GM20000 (cell line): ENCODE data around the gene FIS1.

ENCODE experiments used
- DNase-seq: peaks from one replicate; pipeline ENCODE4 v3.0.0; 2012; ENCODE audit warnings: low spot score
- TF ChIP-seq, protein P1 (sequence below): IDR thresholded peaks from 2 replicates; pipeline ENCODE4 v1.5.1; 2012; ENCODE audit warnings: mild to moderate bottlenecking, control low read depth; ENCODE audit errors: extremely low read depth, missing control alignments

FIS1 gene

GRCh38 chr7:101239951-101240220, 5.0 kb downstream of the FIS1 start:
- TF ChIP-seq, protein P1, sequence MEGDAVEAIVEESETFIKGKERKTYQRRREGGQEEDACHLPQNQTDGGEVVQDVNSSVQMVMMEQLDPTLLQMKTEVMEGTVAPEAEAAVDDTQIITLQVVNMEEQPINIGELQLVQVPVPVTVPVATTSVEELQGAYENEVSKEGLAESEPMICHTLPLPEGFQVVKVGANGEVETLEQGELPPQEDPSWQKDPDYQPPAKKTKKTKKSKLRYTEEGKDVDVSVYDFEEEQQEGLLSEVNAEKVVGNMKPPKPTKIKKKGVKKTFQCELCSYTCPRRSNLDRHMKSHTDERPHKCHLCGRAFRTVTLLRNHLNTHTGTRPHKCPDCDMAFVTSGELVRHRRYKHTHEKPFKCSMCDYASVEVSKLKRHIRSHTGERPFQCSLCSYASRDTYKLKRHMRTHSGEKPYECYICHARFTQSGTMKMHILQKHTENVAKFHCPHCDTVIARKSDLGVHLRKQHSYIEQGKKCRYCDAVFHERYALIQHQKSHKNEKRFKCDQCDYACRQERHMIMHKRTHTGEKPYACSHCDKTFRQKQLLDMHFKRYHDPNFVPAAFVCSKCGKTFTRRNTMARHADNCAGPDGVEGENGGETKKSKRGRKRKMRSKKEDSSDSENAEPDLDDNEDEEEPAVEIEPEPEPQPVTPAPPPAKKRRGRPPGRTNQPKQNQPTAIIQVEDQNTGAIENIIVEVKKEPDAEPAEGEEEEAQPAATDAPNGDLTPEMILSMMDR: no peak
- DNase-seq: no peak

- DNase-seq: no peak
- TF ChIP-seq, protein P1: no peak
Measured at GRCh38 chr7:101239191-101239950, 5.5 kb downstream of the FIS1 start.

- DNase-seq: peak; percentile 2
- TF ChIP-seq, protein P1: no peak
Measured at GRCh38 chr7:101238226-101239182, 6.4 kb downstream of the FIS1 start.

DNA sequence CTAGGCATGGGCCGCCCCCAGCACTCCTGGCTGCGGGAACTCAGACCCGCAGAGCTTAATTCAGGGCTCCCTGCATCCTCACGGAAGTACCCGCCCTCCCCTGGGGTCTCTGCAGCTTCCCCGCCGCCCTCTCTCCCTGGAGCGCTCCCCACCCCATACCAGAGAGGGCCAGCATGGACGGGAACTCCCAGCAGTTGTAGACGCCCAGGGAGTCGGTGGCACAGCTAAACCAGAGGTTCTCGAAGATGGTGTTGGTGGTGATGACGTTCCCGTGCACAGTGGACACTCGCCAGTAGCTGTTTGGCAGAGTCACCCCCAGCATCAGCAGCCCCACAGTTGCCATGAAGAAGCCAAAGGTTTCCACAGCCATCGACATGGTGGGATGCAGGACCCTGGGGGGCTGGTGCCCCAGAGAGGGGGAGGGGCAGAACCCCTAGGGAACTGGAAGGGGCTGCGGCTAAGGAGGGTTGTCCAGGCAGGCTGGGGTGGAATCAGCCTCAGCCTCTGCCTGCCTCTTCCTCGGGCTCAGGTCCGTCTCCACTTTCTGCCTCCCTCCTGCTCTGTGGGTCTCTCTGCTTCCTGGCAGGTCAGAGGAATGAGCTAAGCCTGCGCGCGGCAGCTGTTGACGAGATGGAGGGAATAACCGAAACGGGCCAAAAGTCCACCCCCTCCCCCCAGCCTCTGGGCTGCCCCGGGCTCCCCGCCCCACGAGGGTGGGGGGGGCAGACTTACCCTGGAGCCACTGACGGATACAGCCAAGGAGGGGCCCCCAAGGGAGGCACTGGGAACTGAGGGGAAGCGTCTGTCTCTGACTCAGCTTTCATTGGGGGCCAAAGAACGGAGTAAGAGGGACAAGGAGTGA, 7.4 kb downstream of the FIS1 start, which contains the start of gene CLDN15:
TSS of gene CLDN15 (minus strand) at position 597 of the 862 bp plus-strand sequence. CDS start at position 376, 221 bp downstream.
- DNase-seq: peak; percentile 23
- TF ChIP-seq, protein P1: no peak

DNA sequence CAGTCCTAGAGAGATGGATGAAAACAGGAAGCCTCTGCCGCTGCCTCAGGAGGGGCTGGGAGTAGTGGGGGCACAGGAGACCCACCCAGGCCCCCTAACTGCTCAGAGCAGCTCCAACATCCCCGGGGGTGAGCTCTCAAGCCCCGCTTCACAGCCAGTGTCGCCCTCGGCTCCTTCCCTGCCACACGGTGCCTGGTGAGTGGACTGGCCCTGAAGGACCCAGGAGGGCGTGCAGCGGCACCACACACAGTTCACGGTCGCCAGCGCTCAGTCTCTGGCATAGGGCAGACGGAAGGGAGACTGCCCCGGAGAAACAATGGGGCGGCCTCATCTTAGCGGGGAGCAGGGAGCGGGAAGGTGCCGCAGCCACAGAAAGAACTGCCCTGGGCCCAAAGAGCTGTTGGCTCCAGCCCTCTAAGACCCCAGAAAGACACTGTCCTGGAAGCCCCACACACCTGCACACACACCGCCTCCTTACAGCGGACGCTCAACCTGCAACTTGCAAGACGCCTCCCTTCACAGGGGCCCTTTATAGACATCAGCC, 8.5 kb downstream of the FIS1 start:
- TF ChIP-seq, protein P1: no peak
- DNase-seq: no peak

GRCh38 chr7:101235522-101235921, 9.4 kb downstream of the FIS1 start:
- TF ChIP-seq, protein P1: no peak
- no peak for DNase-seq
